ENCODE data around the gene COG6.
A peak's percentile ranks its signal among the peaks of the same experiment; 100 is the strongest.

The COG6 gene

GRCh38 chr13:39760521-39760920 is 105.1 kb downstream of the COG6 start:
- intact Hi-C loops (cut with DNase I): no loop called here
- no peak for DNase-seq

- DNase-seq: peak; percentile 34 to 87 (median 68)
- intact Hi-C loops (cut with DNase I): no loop called here
These were observed 110.5 kb downstream of the COG6 start for GRCh38 chr13:39765801-39766463.

- peak in 7 of 42 donors; percentile 12 to 55 (median 27) for DNase-seq
- intact Hi-C loops (cut with DNase I): no loop called here
These were observed 111.1 kb downstream of the COG6 start for GRCh38 chr13:39766464-39767158.

DNA sequence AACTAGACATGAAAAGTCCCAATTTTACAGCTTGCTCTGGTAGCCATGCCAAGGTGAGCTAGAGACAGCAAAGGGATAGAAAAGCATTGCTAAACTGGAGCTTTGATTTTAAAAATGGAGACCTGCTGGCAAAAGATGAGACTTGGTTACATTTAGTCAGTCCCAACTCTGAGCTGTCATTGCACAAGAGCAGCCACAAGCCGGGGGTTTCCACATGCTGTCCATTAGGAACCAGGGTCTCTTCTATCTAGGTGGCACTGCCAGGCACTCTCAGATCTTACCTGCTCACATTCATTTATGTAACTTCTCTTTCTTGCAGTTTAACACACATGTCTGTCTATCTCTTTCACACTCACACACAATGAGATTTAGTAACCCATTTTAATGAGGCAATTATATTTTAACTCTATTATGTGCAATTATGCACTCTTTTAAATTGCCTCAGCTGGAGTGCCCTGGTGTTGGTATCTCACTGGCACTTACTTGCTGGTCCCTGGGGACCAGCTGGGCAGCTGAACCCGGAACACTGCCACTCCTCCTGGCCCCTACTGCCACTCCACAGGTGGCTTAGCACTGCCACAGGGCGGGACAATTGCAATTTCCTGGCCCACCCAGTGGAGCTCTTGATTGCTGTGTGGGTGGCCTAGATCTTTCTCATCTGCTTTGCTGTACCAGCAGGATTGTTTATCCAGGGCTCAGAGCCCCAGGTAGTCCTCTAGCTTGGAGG is 112.5 kb downstream of the COG6 start:
- intact Hi-C loops (cut with DNase I): no loop called here
- DNase-seq: peak in 1 of 42 donors; percentile 5

DNA sequence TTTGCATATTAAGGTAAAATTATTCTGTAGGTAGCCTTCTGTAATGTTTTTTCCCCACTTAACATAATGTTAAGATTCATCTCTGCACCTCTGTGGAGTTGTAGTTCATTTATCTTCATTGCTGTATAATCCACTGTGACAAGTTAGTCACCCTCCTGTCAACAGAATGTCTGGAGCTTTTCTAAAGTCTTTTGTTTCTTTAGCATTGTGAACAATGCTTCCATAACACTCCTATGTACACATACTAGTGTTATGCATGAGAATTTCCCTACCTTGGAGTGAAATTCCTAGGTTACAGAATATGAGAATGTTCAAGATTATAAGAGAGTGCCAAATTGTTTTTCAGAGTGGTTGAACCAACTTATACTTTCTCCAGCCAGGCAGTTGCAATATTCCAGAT is 113.5 kb downstream of the COG6 start:
- intact Hi-C loops (cut with DNase I): no loop called here
- no peak for DNase-seq

DNA sequence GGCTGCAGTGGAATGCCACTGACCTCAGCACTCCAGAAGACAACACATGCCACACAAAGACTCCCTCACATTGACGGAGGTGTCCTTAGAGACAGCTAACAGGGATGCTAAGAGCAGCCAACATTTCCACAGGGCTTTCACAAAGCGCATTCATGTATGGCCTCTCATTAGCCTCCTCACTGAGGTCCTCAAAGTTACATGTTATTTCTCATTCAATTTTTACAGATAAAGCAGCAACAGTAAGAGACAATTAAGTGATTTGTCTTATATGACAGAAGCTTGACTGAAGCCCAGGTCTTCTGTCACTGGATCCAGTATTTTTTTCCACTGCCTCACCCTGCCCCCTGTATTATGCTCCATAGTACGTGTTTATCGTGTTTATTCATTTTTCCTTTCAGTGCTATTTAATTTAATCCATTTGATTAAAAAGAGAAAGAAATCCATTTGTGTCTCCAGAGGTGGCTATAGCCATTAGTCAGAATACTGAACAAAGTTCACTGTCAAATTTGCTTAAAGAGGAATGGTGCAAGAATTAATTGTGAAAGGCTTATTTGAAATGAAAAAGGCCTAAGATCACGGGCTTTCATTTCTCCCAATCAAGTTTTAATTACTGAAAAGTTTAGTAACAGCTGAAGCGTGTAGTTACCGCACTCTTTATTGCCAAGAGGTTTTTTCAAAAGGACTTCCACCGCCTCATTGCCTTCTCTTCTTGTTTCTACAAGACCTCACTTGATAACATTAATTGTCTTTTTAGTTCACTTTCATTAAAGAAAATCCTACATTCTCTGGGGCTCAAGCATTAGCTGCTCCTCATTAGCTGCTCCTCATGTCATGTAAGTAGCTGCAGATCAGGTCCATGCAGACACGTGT is 115.0 kb downstream of the COG6 start:
- no peak for DNase-seq
- intact Hi-C loops (cut with DNase I): no loop called here

DNA sequence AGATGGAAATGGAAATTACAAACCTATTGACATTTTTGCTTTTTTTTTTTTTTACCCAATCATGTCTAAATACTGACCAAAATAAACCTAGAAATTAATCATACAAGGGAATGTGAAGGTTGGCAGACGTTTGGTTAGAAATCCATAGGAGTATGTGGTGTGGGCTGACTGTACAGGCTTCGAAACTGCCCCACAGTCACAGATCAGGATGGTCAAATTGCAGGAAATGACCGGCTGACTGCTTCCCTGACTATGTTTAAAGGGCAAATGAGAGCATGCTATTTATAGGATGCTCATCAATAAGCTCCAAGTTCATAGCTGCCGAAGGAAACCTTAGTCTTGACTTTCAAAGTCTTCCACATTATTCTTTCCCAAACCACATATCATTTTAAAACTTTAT is 118.4 kb downstream of the COG6 start:
- DNase-seq: no peak

GRCh38 chr13:39776439-39776838 is 121.0 kb downstream of the COG6 start:
- intact Hi-C loops (cut with DNase I): no loop called here
- no peak for DNase-seq

More for the DNA sequence above, 118.4 kb downstream of the COG6 start:
- intact Hi-C loops (cut with DNase I): no loop called here

DNA sequence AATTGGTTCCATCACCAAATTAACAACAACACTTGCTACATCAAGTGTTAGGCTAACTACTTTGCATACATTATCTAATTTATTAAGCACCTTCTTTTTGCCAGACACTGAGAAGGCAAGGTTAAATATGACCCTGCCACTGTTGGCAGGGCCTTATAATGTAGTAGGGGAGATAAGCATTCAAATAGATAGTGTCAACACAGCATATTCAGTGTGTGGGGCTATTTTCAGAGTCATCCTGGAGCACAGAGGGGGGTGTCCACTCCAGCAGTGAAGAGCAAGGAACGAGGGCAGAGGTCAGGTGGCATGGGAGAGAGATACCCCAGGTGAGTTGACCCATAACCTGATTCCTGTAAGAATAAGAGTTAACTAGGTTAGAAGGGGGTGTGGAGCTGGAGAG is 121.6 kb downstream of the COG6 start:
- intact Hi-C loops (cut with DNase I): no loop called here
- no peak for DNase-seq

DNA sequence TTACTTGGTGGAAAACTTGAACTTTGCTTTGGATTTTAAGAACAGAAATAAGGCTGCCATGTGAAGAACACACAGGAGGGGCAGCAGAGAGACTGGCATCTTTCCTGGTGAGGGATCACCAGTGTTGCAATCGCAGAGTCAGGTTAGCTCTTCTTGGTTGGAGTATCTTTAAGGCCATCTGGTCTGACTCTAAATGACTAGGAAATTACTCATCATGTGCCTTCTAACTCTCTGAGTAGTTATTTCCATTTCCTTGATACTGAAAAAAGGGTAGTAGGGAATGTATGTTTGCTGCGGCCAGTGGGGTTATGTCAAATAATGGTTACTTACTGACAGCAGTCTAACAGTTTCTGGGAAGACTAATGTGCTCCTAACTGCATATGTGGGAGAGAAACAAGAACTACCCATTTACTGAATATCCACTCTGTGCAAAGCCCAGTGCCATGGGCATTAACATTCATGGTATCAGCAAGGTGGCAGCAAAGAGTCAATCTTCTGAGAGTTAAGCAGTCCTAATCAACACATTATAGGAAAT is 122.1 kb downstream of the COG6 start:
- intact Hi-C loops (cut with DNase I): no loop called here
- DNase-seq: peak in 1 of 42 donors; percentile 35

DNA sequence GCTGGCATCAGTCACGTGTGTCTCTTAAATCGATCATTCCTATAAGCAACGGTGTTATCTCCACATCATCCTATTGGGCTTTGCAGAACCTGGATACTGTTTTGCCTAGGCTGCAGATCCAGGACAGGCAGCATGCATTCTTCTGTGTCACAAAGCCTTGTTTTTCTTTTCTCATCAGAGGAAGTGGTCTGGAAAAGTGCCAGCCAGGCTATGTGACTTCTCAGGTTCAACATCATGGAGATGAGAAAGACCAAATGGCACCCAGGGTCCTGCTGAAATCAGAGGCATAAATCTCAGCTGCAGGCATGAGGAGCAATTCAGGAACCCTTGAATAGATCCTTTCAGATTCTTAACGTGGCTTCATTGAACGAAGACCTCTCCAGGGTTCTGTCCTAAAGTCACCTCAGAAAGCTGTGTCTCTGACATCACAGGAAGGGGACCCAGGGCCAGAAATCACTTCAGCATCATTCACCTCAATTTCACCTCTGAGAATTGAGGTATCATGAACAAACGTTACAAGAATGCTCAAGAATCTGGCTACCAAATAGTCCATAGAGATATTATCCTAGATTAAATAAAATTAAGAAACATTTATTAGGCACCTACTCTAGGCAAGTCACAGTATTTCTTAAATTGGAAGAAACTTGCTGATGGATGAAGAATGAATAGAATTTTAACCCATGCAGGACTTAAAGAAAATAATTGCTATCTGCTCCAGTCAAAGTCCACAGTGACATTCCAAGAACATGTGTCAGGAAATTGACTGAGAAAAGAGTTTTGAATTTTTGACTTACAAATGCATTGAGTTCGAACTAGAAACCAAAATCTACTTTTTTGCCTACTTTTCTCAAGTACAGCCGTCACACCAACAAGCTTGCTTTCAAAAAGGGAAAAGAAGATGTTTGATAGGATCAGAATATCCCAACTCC is 124.1 kb downstream of the COG6 start:
- intact Hi-C loops (cut with DNase I): loop anchor here (5.0 kb wide), 1 partner anchor 888 kb away; the partner anchor contains the start of gene FOXO1
- no peak for DNase-seq

GRCh38 chr13:39780711-39781110 is 125.2 kb downstream of the COG6 start:
- no peak for DNase-seq
- intact Hi-C loops (cut with DNase I): loop anchor here (5.0 kb wide), 1 partner anchor 887 kb away; the partner anchor contains the start of gene FOXO1

DNA sequence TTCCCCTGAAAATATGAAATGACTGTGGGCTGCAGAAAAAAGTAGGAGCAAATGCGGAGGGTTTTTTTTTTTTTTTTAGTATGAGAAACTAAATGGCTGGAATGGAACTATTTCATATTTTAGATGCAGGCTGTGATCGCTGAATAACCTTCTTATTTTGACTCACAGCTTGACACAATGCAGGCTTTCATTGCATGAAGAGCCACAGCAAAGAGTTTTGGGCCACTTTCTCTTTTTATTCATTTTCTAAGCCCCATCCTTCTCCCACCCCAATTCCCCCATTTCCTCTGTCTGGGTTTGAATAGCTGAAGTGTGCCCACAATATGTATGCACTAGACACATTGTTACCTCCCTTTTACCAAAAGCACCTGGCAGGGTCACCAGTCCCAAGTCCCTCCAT is 125.9 kb downstream of the COG6 start:
- intact Hi-C loops (cut with DNase I): loop anchor here (5.0 kb wide), 1 partner anchor 886 kb away; the partner anchor contains the start of gene FOXO1
- no peak for DNase-seq

DNA sequence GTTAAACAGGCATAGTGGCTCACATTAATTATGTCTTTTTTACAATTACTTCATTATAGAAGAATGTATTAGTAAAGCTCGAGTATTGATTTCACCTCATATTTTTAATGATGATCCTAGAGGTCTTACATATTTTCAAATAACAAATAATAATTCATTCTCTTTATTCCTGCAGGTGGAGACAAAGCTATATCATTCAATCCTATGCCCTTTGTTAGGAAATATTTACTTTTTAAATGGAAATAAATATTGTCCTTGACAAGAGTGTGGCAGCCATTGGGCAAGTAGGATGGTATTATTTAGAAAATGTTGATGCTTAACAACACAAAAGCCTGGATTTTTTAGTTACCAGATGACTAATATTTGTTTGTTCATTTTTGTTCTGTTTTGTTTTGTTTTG is 127.6 kb downstream of the COG6 start:
- DNase-seq: no peak
- intact Hi-C loops (cut with DNase I): loop anchor here (5.0 kb wide), 1 partner anchor 884 kb away; the partner anchor contains the start of gene FOXO1

DNA sequence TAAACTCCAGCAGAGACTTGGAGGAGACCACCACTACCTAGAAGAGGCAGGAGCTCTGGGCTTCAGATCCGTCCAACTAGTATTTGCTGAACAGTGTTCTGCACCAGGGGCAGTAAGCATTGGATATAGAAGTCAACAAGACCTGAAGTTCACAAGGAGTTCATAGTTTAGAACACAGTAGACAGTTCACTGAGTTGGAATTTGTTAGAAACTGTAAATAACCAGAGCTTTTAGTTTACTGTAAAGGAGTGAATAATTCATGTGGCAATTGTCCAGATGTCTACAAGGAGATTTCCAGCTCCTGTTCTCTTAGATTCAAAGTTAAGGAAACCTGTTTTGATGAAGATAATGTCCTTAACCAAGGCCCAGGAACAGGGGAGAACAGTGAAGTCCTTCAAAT is 128.9 kb downstream of the COG6 start:
- intact Hi-C loops (cut with DNase I): loop anchor here (5.0 kb wide), 1 partner anchor 883 kb away; the partner anchor contains the start of gene FOXO1
- no peak for DNase-seq

DNA sequence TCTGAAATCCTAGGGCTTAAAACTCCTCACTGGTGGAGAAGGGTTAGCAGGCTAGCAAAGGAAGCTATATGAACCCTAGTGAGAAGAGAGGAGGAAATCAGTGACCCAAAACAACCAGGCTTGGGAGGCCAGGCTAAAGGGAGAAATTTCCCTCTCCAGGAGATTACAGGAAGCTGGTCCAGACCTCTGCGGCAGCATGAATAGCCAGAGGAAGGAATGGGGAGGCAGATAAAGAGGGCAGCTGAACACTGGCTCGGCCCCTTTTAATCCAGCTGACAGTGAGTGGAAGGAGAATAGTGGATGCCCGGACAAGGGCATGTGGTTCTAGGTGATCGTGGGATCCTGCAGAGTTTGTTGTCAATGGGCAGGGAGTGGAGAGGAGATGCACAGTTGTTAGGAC is 130.6 kb downstream of the COG6 start:
- intact Hi-C loops (cut with DNase I): no loop called here
- DNase-seq: no peak

DNA sequence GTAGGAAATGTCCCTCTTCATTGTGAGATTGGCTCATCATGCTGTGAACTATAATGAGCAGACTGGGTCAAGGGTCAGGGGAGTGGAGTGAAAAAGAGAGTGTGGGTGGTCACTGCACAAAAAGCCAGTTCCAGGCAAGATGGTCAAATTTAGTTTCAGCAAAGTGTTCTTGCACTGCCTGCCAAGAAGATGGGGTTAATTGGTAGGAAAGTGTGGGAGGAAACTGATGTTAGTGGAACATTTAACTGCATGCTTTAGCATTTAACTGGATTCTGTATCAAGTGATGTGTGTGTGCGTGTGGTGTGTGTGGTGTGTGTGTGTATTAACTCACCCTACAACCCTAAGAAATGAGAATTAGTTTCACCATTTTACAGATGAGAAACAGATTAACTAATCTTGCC is 131.6 kb downstream of the COG6 start:
- intact Hi-C loops (cut with DNase I): no loop called here
- no peak for DNase-seq

GRCh38 chr13:39788102-39788501 is 132.6 kb downstream of the COG6 start:
- no peak for DNase-seq
- intact Hi-C loops (cut with DNase I): no loop called here

All from head of caudate nucleus (tissue), 42 donors.